HS-27A (cell line): ENCODE measurements around the gene ERI3.

ENCODE experiments used
- DNase-seq: peaks from one replicate; pipeline ENCODE4 v3.0.0-alpha.2; 2012; ENCODE audit warnings: low read depth, missing footprints

ERI3 gene

DNA sequence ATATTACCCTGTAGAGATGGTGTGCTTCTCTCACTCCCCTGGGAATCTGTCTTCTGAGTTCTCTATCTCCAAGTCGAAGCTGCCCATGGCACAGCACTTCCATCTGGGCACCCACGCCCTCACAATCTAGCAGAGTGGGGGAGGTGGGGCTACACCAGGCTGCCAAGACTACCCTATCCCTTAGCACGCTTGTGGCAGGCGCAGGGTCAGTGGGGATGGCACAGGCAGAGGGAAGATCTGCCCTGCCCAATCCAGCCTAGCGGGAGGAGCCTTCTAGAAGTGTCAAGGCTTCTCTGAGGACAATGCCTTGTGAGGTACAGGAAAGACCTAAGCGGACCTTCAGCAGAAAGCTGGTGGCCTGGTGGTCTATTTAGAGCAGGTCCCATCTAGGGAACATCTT, 92.6 kb downstream of the ERI3 start:
- no peak for DNase-seq

DNA sequence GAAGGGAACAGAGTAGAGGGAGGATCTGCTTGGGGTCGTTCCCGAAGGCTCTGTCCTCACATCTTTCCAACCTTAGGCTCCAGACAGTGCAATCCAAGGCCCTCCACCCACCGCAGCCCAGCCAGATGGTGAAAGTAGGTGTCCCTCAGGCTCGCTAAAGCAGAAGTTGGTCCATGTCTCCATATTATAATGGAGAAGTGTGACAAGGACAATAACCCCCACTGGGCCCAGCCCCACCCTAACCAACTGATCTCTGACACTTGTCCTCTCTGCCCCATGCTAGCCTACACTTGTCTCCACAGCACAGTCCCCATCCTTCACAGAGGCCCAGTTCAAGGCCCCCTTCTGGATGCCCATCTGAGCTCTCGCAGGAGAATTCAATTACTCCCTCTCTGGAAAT, 93.1 kb downstream of the ERI3 start:
- DNase-seq, result no peak

DNA sequence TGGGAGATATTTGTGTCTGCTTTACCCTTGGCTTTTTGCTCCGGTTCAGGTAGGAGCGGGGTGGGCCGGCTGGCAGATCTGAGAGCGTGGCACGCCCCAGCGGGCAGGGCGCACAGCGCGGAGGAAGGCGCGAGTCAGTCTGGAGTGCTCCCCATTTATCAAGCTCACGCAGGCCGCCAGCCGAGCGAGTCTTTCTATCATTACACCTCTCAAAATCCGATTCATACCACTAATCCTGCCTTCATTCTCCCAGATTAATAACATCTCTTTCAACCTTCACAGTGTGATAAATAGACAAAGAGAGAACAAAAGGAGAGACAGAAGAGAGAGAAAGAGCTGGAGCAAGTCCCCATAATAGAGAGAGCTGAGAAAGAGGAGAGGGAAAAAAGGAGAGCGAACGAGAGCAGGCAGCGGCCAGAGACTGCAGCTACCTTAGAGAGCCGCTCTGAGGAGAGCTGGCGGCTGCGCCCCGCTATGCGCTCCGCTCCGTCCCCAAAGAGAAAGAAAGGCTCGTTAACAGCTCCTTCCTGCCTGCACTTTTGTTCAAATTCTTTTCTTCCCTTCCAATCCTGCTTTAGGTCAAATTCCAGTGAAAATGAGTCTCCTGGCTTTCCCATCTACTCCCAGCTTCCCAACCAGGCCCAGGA, 93.8 kb downstream of the ERI3 start:
- no peak for DNase-seq

DNA sequence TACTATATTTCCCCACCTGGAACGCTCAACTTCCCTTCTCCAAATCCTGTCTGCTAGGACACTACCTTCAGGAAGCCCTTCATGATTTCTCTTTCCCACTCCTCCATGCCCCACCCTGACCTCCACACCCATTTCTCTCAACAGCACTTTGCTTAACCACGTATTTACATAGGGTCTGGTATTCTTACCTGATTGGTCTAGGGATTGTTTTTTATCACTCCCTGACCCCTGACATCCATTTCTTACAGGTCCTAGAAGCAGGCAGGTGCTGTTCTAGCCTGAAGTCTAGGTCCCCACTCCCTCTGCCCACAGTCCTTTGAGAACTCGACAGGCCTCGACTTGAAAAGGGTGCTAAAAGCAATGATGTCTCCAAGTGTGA, 94.3 kb downstream of the ERI3 start:
- no peak for DNase-seq

DNA sequence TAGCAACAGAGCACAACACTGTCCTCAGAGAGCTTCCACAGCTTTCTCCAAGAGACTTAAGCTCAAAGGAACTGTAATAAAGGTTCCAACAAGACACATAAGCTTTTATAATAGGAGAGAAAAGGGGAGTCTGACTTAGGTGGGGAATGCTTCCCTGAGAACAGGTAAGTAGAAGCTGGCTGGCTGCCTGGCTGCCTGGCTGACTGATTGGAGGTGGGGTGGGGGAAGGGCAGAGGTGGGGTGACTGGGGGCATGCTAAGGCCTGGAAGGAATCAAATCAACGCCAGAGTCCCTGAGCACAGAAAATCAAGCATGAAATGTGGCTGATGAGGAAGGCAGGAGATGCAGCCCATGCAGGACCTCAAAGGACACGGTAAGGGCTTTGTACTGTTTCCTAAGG, 96.0 kb downstream of the ERI3 start:
- DNase-seq, result no peak

DNA sequence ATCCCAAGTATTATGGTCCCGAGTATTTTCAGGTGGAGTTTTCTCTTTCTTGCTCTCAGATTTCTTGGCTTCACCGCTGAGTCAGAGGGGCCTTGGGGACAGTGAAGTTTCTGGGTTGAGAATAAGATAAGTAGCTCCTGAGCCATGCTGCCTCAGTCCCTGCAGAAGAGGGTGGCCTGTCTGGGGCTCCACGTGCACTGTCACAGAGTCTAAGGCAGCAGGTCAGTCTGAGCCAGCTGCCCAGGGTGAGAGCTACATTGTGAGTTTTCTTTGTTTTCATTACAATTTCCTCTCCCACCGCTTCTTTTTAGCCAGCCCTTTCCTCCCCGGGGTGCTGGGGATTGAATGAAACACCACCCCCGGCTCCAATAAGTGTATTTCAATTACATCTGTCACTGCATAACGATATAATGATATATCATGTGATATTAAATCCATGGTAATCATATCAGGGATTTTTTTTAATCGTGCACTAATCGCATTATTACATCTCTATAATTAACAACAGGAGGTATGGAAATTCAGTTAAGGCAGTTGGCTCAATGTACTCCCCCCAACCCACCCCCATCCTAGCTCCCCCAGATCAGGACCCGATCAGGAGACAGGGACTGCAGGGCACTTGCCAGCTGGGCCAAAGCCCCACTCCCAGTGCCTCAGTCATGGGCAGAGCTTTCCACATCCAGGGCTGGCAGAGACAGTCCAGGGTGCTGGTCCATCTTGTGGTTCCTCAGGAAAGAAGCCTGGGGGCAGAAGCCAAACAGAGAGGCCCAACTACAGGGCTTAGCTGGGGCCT, 98.1 kb downstream of the ERI3 start:
- no peak for DNase-seq

DNA sequence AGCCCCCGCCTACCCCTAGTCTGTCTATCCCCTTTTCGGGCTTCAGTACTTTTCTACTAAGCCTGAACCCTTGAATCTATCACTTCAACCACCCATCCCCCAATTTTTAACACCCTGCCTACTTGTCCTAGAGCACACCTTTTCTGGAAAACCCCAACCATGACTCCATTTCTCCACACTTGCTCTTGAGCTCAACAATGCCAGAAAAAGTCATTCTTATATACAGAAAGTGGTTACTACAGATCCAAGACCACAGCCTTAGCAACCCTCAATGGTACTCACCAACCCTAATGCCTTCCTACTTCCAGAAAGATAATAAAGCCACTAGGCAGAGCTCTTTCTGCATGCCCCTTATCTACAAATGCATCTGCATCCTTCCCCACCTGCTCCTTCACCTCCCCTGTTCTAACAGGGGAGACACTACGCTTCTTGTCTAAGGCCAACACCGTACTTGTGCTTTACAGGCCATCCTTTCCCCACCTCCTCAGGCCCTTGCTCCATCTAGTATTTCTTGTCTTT, 100.6 kb downstream of the ERI3 start:
- DNase-seq, result no peak

DNA sequence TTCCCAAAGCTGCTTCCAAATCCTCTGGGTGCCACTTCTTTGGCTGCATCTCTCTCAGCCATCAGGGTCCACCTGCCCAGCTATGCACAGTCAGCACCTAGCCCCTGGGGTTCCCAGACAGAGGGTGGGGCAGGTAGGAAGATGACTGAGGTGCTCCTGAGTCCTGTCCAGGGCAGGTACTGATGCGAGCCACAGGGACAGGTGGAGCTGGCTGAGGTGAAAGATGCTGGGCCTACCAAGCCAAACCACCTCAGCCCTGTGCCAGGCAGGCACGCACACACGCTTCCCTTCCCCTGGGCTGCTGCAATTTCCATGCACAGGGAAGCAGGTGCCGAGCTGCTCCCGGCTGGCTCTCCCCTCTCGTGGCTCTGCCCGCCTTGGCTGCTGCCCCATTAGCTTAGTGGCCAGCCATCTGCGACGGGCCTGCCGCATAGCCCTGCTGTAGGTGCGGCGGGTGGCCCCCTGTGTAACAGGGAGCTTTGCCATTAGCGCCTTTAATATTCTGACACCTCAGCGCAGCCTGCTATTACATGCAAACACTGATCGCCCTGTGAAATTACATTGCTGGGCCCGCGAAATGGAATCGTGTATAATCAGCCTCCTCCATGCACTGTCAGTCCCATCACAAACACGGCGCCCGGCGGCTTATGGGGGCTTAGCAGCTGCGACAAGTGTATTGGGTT, 102.9 kb downstream of the ERI3 start:
- DNase-seq, result no peak

DNA sequence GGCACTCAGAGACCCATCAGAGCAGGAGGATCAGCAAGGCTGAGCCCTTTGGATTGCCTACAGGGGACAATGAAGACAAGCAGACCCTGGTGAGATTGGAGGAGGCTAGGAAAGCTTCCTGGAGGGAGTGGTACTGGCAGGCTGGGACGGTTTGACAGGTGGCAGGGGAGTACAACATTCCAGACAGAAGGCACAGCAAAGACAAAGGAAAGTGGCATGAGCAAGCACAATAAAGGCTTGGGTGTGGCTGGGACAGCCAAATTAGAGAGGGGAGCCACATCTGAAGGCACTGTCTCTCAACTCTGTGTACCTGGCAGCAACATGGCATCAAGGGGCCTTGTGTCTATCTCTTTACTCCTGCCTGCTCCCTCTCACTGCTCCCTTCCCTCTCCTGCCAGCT, 103.6 kb downstream of the ERI3 start:
- DNase-seq, result no peak

DNA sequence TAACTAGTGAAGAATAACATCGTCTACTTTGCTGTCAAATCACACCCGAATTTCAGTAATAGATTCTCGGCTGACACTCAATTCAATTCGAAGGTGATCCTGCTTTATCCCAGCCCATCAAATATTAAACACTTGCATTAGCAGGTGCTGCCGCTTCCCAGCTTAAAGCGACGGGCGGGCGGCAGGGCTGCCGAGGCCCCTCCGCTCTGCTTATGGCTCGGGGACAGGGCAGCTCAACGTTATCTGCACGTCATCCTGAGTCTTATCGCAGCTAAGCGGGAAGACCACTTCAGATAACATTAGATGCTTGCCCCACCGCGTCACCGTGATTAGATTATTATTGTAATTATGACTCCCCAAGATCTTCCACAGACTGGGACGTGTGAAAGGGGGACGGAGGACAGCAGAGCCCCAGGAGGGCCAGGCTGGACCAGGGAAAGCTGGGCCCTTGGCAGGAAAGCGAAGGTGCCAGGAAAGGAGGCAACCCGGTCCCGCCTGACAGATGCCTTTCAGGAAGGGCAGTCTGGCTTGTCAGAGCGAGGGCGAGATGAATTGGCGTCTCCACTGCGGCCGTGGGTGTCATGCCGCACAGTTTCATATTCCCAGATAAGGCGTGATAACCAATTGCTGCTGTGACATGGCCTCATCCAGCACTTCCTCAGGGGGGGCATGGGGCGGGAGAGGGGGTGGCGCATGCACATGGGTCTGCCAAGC, 104.8 kb downstream of the ERI3 start:
- no peak for DNase-seq

DNA sequence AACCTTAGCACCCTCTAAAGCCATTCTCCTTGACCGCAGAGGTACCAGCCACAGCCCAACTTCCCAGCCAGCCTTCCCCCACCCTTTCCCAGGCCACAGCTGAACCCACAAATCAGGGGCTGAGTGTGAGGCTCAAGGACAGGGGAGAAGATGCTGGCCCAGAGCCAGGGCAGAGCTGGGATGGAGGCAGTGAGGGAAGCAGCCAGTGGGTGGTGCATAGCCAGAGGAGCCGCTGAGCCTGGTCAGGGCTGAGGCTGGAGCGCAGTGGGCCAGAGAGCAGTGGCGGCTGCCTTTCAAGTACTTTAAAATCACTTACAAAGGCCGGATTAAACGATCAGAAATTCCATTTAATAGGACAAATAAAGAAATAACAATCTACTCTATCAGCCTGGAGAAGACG, 105.5 kb downstream of the ERI3 start:
- DNase-seq, result no peak

DNA sequence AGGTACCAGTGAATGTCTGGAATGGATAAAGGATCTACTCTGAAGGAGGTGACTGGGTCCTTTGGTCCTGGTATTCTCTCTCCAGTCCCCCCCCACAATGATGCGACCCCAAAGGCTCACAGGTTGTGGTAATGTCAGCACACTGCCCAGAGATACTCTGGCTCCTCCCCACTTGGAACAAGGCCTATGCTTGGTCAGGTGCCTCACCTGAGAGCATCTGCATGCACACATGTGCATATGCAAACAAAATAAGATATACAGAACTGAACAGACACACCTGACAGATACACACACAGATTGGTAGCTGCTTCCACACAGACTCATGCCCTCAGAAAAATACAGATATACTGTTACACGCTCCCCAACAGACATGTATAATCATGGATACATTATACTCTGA, 108.3 kb downstream of the ERI3 start:
- DNase-seq, result no peak

DNA sequence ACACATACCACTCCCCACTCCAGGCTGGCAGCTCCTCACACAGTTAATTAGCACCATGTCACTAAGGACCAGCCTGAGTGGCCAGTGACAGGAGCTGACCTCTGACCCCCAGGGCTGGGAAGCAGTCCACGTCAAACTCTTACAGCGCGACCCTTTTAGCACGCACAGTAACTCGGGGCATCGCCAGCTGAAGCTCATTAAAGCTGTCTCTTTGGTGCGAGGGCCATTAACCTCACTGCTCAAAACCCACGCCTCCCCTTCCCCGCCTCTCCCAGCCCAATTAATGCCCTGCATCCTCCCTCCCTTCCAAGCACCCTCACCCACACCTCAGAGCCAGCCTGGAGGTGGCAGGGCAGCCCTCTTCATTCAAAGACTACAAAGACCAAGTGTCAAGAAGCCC, 110.1 kb downstream of the ERI3 start:
- DNase-seq, result no peak

DNA sequence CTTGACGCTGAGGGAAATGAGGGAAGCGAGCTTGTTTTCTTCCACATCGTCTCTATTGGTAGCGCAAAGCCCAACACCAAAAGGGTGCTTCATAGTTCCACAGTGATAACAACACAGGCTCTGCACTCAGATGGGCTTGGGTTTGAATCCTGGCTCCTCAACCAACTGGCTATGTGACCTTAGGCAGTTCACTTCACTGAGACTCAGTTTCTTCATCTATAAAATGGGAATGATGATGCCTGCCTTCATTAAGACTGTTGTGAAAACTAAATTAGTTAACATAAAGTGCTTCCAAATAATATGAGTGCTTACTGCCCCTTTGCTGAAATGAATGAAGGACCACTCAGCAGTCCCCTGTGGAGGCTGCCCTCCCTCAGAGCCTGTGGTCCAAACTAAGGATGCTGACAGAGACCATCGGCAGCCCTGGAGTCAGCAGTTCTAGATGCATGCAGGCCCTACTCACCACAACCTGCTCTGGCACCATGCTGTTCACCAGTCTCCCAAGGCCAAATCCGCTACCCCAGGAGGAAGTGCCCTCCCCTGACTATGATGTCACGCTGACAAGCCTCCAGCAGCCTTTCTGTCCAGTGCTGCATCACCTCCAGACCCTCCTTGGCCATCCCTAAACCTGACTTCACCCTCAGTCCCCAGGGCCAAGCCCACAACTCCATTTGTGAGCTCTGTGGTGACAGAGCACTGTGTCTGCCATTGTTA, 111.1 kb downstream of the ERI3 start:
- DNase-seq, result no peak

DNA sequence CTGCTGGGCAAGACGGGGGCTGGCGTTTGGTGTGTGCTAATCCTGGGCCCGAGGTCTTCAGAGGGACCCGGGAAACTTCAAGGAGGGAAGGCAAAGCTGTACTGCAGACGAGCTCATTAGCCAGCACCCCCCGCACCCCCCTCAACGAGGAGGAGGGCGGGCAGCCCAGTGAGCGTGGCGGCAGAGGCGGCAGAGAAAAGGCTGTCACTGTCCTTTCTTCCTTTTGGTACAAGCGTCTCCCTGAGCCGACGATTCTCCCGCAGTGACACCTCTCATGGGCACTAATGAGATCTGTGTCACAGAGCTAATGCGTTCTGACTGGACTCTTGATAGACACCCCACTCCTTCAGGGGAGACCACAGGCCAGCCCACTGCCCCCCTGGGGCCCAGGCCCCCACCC, 112.3 kb downstream of the ERI3 start:
- no peak for DNase-seq

DNA sequence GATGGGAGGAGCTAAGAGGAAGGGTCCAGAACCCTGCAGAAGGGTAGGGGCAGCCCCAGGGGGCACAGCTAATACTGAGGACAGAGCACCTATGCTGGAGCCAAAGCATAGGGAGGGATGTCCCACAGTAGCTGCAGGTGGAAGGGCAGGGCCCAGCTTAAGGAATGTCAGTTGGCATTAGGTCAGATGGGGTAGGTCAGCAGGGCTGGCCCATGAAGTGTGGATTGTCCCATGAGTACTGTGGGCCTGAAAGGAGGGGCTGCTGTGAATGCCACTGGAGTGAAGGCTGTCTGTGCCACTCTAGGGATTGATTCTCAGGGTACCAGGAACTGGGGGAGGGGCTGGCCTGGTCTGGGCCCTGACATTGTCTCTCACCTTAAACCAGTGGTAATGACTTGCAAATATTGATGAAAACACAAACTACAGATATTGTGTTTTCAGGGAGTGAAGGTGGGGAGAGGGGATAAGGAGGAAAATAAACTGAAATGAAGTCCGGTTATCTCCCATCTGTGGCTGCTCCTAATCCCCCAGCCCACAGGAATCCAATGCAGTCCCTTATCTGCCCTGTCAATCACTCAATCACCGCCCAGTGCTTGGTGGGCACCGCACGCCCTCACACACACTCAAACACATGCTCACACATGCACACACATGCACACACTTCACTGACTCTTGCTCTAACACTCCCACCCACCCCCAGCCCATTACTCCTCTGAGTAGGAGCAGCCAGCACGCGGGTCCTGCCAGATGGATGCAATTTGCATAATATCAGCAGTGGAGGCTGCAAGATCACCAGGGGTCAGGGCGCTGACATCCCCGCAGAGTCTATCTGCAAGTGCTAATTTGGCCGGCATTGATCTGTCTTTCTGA, 114.0 kb downstream of the ERI3 start:
- no peak for DNase-seq

DNA sequence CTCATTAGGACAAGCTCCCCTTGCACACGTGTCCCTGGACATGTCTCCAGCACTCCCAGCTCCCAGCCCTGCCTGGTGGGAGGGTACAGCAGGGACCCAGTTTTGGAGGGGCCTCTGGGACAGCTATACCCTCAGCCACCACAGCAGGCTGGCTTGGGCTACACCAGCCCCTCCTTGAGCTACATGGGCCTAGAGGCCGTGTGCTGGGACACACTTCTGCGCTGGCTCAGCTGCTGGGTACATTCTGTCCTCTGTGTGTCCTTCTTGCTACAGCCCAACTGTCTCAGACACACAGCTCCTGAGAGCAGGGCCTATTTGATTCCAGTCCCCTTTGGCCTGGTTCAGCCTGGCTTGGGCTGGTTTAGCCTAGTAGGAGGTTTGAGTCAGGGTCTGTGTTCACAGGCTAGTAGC, 115.1 kb downstream of the ERI3 start:
- DNase-seq, result no peak

DNA sequence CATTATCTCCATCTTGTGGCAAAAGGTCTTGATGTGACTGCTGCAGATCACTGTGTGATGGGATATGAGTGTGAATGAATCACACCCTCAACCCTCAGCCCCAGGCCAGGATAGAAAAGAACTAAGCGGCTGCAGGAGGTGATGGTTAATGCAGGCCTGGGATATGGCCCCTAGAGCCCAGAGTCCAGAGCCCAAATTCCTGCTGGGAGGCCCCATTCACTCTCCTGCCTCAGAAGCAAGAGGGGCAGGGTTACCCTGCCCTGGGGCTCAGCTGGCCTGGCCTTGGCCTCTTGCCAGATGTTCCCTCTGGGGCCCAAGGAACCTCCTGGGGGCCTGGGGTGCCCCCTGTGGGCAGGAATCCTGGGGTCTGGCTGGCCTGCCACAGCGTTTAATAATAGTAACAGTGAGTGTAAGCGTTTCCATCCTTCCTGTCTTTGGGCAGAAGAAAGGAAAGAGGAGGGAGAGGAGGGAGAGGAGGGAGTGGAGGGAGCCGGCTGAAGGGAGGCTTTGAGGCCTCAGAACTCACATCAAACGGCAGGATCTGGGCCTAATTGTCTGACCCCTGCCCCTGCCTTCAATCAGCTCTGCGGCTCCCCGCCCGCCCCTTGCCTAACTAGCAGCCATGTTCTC, 115.6 kb downstream of the ERI3 start:
- DNase-seq, result peak; percentile 11

DNA sequence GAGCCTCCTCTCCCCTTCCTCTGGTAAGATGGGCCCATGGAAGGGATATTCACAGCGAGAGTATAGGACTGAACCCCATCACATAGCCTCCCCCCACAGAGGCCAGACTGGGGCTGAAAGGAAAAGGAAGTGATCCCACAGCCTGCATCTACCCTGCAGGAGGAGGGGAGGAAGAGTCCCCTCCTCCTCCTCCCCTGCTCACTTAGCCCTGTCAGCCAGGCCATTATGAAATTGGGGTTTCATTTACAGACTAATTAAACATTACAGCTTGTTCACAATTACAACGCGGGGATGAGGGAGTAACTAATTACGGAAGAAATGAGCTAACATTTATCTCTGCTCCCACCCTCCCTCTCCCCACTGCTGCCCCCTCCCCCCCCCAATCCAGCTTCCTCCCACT, 116.4 kb downstream of the ERI3 start:
- DNase-seq, result no peak

DNA sequence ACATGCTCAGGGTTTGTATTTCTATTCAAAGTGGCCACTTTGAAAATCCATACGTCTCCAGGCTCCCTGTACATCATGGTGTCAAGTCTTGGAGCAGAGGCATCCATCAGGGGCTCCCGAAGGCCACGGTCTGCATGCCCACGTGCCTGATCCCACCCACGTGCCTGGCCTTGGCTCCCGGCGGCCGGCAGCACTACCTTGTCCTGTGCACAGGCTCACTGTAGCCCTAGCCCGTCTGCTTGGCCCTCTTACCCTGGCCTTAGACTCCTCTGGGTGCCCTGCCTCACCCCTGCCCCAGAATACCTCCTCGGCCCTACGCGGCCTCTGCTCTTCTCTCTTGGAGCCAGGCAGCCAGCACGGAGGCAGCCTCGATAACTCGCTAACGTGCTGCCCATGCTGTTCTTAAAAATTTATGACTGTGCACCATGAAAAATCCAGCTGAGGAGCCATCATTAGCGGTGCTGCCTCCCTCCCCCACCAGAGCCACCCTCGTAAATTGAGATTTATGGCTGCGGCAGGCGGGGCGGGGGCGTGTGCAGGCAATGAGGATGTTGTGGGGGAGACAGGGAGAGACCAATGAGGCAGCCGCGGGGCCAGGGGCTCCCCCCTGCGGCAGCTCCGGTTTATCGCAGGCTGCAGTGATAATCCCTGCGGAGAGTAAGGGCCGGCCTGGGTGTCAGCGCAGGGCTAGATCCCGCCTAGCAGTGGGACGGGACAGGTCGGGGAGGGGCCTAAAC, 117.2 kb downstream of the ERI3 start:
- DNase-seq, result no peak
